HL-60 (cell line): Measurements from ENCODE around the gene RCCD1.

ENCODE experiments used
- DNase-seq, 2 experiments: peaks; one replicate each; pipeline ENCODE4 v3.0.0-alpha.2; 2010 to 2020; ENCODE audit warnings: low read depth in 1 of 2, low spot score in 1 of 2
- H3K27ac ChIP-seq: fragments of 250-450 bp; sonication (Bioruptor Pico); replicated peaks from 2 replicates; pipeline ENCODE4 v1.5.1; 2020; ENCODE audit warnings: mild to moderate bottlenecking, moderate library complexity
- H3K27me3 ChIP-seq: fragments of 250-450 bp; sonication (Bioruptor Pico); 2 replicates; pipeline ENCODE4 v1.5.1; 2021; ENCODE audit warnings: mild to moderate bottlenecking, moderate library complexity; ENCODE audit not compliant: insufficient read depth, poor library complexity, severe bottlenecking
- H3K4me3 ChIP-seq: replicated peaks from 2 replicates; pipeline ENCODE4 v1.5.1; 2011; ENCODE audit warnings: mild to moderate bottlenecking, control low read depth, low read length; ENCODE audit not compliant: insufficient read depth
- GABPA ChIP-seq: IDR thresholded peaks from 2 replicates; pipeline ENCODE4 v1.6.1; 2012; ENCODE audit warnings: low read depth
- POLR2AphosphoS5 ChIP-seq: IDR thresholded peaks from 2 replicates; pipeline ENCODE4 v1.6.1; 2012; ENCODE audit warnings: low read depth
- SPI1 ChIP-seq: IDR thresholded peaks from 2 replicates; pipeline ENCODE4 v1.6.1; 2012; ENCODE audit warnings: low read depth, mild to moderate bottlenecking, borderline replicate concordance
- TF ChIP-seq, protein P1 (sequence below): IDR thresholded peaks from one replicate; pipeline ENCODE4 v1.5.1; 2011; ENCODE audit warnings: low read length, control low read depth, inconsistent platforms; ENCODE audit not compliant: insufficient read depth
- TF ChIP-seq, protein P2 (sequence below): IDR thresholded peaks from 2 replicates; pipeline ENCODE4 v1.6.1; 2012; ENCODE audit warnings: low read depth; ENCODE audit not compliant: insufficient replicate concordance

The RCCD1 gene

DNA sequence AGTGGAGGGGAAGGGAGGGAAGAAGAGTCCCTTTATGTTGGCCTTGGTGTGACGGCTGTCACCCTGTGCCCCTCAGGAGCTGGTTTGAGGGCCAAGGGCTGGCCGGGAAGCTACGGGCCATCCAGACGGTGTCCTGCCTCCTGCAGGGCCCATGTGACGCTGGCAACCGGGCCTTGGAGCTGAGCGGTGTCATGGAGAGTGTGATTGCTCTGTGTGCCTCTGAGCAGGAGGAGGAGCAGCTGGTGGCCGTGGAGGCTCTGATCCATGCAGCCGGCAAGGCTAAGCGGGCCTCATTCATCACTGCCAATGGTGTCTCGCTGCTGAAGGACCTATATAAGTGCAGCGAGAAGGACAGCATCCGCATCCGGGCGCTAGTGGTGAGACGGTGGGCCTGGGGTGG is 8.1 kb upstream of the RCCD1 start:
- no peaks in the 10 kb centered on the region for H3K27me3 ChIP-seq
- TF ChIP-seq GABPA (no peak), POLR2AphosphoS5 (no peak), SPI1 (no peak)
- TF ChIP-seq, protein P1, sequence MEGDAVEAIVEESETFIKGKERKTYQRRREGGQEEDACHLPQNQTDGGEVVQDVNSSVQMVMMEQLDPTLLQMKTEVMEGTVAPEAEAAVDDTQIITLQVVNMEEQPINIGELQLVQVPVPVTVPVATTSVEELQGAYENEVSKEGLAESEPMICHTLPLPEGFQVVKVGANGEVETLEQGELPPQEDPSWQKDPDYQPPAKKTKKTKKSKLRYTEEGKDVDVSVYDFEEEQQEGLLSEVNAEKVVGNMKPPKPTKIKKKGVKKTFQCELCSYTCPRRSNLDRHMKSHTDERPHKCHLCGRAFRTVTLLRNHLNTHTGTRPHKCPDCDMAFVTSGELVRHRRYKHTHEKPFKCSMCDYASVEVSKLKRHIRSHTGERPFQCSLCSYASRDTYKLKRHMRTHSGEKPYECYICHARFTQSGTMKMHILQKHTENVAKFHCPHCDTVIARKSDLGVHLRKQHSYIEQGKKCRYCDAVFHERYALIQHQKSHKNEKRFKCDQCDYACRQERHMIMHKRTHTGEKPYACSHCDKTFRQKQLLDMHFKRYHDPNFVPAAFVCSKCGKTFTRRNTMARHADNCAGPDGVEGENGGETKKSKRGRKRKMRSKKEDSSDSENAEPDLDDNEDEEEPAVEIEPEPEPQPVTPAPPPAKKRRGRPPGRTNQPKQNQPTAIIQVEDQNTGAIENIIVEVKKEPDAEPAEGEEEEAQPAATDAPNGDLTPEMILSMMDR = no peak
- TF ChIP-seq, protein P2, sequence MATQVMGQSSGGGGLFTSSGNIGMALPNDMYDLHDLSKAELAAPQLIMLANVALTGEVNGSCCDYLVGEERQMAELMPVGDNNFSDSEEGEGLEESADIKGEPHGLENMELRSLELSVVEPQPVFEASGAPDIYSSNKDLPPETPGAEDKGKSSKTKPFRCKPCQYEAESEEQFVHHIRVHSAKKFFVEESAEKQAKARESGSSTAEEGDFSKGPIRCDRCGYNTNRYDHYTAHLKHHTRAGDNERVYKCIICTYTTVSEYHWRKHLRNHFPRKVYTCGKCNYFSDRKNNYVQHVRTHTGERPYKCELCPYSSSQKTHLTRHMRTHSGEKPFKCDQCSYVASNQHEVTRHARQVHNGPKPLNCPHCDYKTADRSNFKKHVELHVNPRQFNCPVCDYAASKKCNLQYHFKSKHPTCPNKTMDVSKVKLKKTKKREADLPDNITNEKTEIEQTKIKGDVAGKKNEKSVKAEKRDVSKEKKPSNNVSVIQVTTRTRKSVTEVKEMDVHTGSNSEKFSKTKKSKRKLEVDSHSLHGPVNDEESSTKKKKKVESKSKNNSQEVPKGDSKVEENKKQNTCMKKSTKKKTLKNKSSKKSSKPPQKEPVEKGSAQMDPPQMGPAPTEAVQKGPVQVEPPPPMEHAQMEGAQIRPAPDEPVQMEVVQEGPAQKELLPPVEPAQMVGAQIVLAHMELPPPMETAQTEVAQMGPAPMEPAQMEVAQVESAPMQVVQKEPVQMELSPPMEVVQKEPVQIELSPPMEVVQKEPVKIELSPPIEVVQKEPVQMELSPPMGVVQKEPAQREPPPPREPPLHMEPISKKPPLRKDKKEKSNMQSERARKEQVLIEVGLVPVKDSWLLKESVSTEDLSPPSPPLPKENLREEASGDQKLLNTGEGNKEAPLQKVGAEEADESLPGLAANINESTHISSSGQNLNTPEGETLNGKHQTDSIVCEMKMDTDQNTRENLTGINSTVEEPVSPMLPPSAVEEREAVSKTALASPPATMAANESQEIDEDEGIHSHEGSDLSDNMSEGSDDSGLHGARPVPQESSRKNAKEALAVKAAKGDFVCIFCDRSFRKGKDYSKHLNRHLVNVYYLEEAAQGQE = no peak
- DNase-seq = no peak
- no peak overlapping the region for H3K27ac ChIP-seq
- no peak overlapping the region for H3K4me3 ChIP-seq

DNA sequence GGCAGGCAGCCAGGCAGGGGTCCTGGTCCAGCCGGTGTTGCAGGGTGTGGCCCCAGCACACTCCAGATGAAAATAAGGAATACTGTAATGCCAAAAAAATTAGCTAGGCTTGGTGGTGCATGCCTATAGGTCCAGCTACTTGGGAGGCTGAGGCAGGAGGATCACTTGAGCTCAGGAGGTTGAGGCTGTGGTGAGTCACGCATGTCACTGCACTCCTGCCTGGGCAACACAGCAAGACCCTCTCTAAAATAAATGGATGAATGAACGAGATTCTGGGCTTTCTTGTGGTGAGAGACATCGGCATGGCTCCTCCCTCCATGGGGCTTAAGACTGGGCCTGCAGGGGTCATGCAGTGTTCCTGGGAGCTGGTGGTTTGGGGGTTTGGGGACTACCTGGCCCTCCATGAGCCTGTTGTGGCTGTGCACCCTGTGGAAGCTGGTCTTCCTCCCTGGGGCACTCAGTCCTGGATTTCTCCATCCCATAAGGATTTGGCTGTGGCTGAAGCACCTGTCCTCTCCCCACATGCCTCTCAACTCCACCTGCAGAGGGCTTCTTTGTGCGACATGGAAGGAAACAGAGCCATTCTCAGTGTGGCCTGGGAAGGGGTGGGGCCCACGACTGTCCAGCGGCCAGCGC is 7.6 kb upstream of the RCCD1 start:
- no peak for DNase-seq
- no peaks in the 10 kb centered on the region for H3K27me3 ChIP-seq
- TF ChIP-seq, protein P2 = no peak
- no peak for TF ChIP-seq GABPA
- TF ChIP-seq, protein P1 = no peak
- TF ChIP-seq POLR2AphosphoS5 = no peak
- no peak for TF ChIP-seq SPI1
- H3K27ac ChIP-seq = no peak overlapping the region
- H3K4me3 ChIP-seq = no peak overlapping the region

DNA sequence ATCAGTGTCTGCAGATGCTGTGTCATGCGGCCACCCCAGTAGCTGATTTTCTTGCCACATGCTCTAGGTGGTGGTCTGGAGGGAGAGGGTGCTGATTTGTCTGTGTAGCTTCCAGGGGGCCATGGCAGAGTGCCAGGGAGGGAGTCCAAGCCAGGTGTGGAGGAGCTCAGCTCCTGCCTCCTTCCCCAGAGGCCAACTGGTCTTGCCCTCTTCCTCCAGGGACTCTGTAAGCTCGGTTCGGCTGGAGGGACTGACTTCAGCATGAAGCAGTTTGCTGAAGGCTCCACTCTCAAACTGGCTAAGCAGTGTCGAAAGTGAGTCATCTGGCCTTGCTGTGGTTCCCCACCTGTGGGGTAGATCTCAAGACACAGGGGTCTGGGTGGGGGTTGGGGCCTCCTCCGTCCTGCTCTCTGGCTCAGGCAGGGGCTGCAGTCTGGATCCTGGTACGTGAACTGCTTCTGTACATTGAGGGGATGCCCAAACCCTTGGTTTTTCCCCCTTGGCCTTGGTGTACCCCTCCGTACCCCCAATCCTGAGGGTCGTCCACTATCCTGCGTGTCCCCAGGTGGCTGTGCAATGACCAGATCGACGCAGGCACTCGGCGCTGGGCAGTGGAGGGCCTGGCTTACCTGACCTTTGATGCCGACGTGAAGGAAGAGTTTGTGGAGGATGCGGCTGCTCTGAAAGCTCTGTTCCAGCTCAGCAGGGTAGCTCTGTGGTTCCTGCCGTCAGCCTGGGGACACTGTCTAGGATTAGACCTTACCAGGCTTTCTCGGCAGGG is 6.9 kb upstream of the RCCD1 start:
- H3K27me3 ChIP-seq = no peaks in the 10 kb centered on the region
- no peak overlapping the region for H3K4me3 ChIP-seq
- no peak for TF ChIP-seq POLR2AphosphoS5
- TF ChIP-seq SPI1 = no peak
- TF ChIP-seq, protein P2 = no peak
- no peak for TF ChIP-seq GABPA
- TF ChIP-seq, protein P1 = no peak
- DNase-seq = no peak
- no peak overlapping the region for H3K27ac ChIP-seq
